Dermis blood vessel endothelial cell (primary cell): ENCODE data around the gene SIRPB1. TPM values are rescaled to one million over a fixed set of nuclear protein-coding genes. Genes with fewer than 3 reads are reported as not detected.
"Not testable (repeated sequence)": the region's sequence is repeated elsewhere in the genome, so short reads cannot be mapped to it uniquely, and the experiment has no call there.

Experiments used
- DNase-seq: peaks from one replicate; pipeline ENCODE4 v3.0.0; 2010
- total RNA-seq: library from RNA; depleted of rRNA; stranded (reverse); fragments of >200 nt; gene quantifications from 2 replicates; pipeline ENCODE4 v1.2.3, GENCODE V29; 2014

Gene SIRPB1
- total RNA-seq, 1 donor from 2014 or later = 0.17 TPM

- no peak for DNase-seq
Observed at GRCh38 chr20:1588533-1589460, 31.0 kb downstream of the SIRPB1 start.

- no peak for DNase-seq
Observed at GRCh38 chr20:1587781-1588532, 31.9 kb downstream of the SIRPB1 start.

- no peak for DNase-seq
Observed at GRCh38 chr20:1579488-1579887, 40.3 kb downstream of the SIRPB1 start.

- no peak for DNase-seq
Observed at GRCh38 chr20:1577906-1578305, 41.9 kb downstream of the SIRPB1 start.

GRCh38 chr20:1577313-1577712 is 42.5 kb downstream of the SIRPB1 start:
- DNase-seq = not testable (repeated sequence)

GRCh38 chr20:1576641-1577040 is 43.2 kb downstream of the SIRPB1 start:
- no peak for DNase-seq

GRCh38 chr20:1576003-1576402 is 43.8 kb downstream of the SIRPB1 start:
- DNase-seq = not testable (repeated sequence)

- DNase-seq = not testable (repeated sequence)
Observed at GRCh38 chr20:1571583-1571982, 48.2 kb downstream of the SIRPB1 start.

Other genes with a start within 250 kb of the SIRPB1 start
- 269 and 390 TPM in 2 replicates for gene FKBP1A, start 227.0 kb downstream of the SIRPB1 start, total RNA-seq
- gene NSFL1C, start 153.2 kb downstream of the SIRPB1 start, total RNA-seq = 28.8 and 39.6 TPM in 2 replicates
- gene SIRPB2, start 128.6 kb downstream of the SIRPB1 start, total RNA-seq = 0.51 and 1.3 TPM in 2 replicates
- not detected in 2 replicates for gene SIRPD, start 62.3 kb downstream of the SIRPB1 start, total RNA-seq
- not detected in 2 replicates for gene SIRPG, start 37.8 kb upstream of the SIRPB1 start, total RNA-seq